Stomach smooth muscle (tissue), 2 donors: Measurements from ENCODE around the gene CNOT8.

ENCODE experiments used
- H3K27ac ChIP-seq: one replicate; pipeline ENCODE4 v1.7.0; 2013; ENCODE audit warnings: mild to moderate bottlenecking, low read length, inconsistent platforms
- H3K27me3 ChIP-seq, 2 donors: one replicate each; pipeline ENCODE4 v1.7.0; 2013; ENCODE audit warnings: low read length in 2 of 2; ENCODE audit not compliant: insufficient read depth in 2 of 2, control insufficient read depth in 1 of 2
- H3K36me3 ChIP-seq, 2 donors: one replicate each; pipeline ENCODE4 v1.7.0; 2013; ENCODE audit warnings: low read length in 2 of 2; ENCODE audit not compliant: control insufficient read depth in 2 of 2, insufficient read depth in 2 of 2
- H3K4me1 ChIP-seq: one replicate; pipeline ENCODE4 v1.7.0; 2013; ENCODE audit warnings: low read length; ENCODE audit not compliant: control insufficient read depth, insufficient read depth
- H3K4me3 ChIP-seq, 2 donors: one replicate each; pipeline ENCODE4 v1.7.0; 2013; ENCODE audit warnings: low read length in 2 of 2
- H3K9ac ChIP-seq, 2 donors: one replicate each; pipeline ENCODE4 v1.7.0; 2013; ENCODE audit warnings: low read length in 2 of 2, mild to moderate bottlenecking in 1 of 2
- H3K9me3 ChIP-seq, 2 donors: one replicate each; pipeline ENCODE4 v1.7.0; 2013; ENCODE audit warnings: low read length in 2 of 2; ENCODE audit not compliant: control insufficient read depth in 2 of 2
- donor health status: healthy.
- donor health status: Pancreatic carcinoma.

The CNOT8 gene

GRCh38 chr5:154858297-154858971 is at the start of gene CNOT8:
CNOT8 (plus strand) TSS chr5:154858627; CDS start chr5:154863279, 4,652 bp downstream.
- no peaks in the 10 kb centered on the region for H3K27me3 ChIP-seq
- peaks cover 3 to 5% of the 10 kb centered on the region in 2 donors for H3K36me3 ChIP-seq
- peak within 1 kb of the TSS; percentile 77 to 93 for H3K9ac ChIP-seq
- H3K4me1 ChIP-seq: peaks cover 24% of the 10 kb centered on the region
- H3K9me3 ChIP-seq: no peaks in the 10 kb centered on the region
- peak within 1 kb of the TSS; percentile 96 for H3K27ac ChIP-seq
- peak within 1 kb of the TSS; percentile 90 to 93 for H3K4me3 ChIP-seq

GRCh38 chr5:154811239-154811638 is 47.2 kb upstream of the CNOT8 start:
- H3K27ac ChIP-seq: no peak overlapping the region
- peaks cover 46 to 49% of the 10 kb centered on the region in 2 donors for H3K36me3 ChIP-seq
- H3K9ac ChIP-seq: peak overlapping the region in 1 of 2 donors; percentile 29
- no peaks in the 10 kb centered on the region for H3K4me1 ChIP-seq
- no peaks in the 10 kb centered on the region for H3K9me3 ChIP-seq
- no peaks in the 10 kb centered on the region for H3K27me3 ChIP-seq
- H3K4me3 ChIP-seq: no peak overlapping the region

GRCh38 chr5:154811653-154812465 is 46.6 kb upstream of the CNOT8 start:
- peaks cover 3% of the 10 kb centered on the region for H3K4me1 ChIP-seq
- peak overlapping the region in 1 of 2 donors; percentile 29 for H3K9ac ChIP-seq
- H3K27me3 ChIP-seq: no peaks in the 10 kb centered on the region
- no peak overlapping the region for H3K27ac ChIP-seq
- peaks cover 46 to 53% of the 10 kb centered on the region in 2 donors for H3K36me3 ChIP-seq
- H3K9me3 ChIP-seq: no peaks in the 10 kb centered on the region
- H3K4me3 ChIP-seq: no peak overlapping the region

- Histone ChIP-seq H3K9ac (no peak overlapping the region), H3K36me3 (peaks cover 43 to 54% of the 10 kb centered on the region in 2 donors), H3K9me3 (no peaks in the 10 kb centered on the region), H3K27me3 (no peaks in the 10 kb centered on the region), H3K4me3 (no peak overlapping the region), H3K4me1 (peaks cover 11% of the 10 kb centered on the region), H3K27ac (no peak overlapping the region)
Observed at GRCh38 chr5:154813158-154813557, 45.3 kb upstream of the CNOT8 start.

- Histone ChIP-seq H3K4me3 (no peak overlapping the region), H3K27me3 (no peaks in the 10 kb centered on the region), H3K9ac (no peak overlapping the region), H3K36me3 (peaks cover 42 to 51% of the 10 kb centered on the region in 2 donors), H3K9me3 (no peaks in the 10 kb centered on the region), H3K27ac (no peak overlapping the region), H3K4me1 (peaks cover 15% of the 10 kb centered on the region)
Observed at GRCh38 chr5:154813736-154814135, 44.7 kb upstream of the CNOT8 start.

GRCh38 chr5:154815025-154815424 is 43.4 kb upstream of the CNOT8 start:
- H3K27me3 ChIP-seq: no peaks in the 10 kb centered on the region
- peaks cover 20% of the 10 kb centered on the region for H3K4me1 ChIP-seq
- H3K9ac ChIP-seq: no peak overlapping the region
- H3K9me3 ChIP-seq: no peaks in the 10 kb centered on the region
- H3K36me3 ChIP-seq: peaks cover 48 to 59% of the 10 kb centered on the region in 2 donors
- H3K27ac ChIP-seq: no peak overlapping the region
- H3K4me3 ChIP-seq: no peak overlapping the region

GRCh38 chr5:154815684-154816247 is 42.7 kb upstream of the CNOT8 start:
- Histone ChIP-seq H3K9me3 (no peaks in the 10 kb centered on the region), H3K9ac (no peak overlapping the region), H3K27ac (no peak overlapping the region), H3K27me3 (no peaks in the 10 kb centered on the region), H3K36me3 (peaks cover 53 to 66% of the 10 kb centered on the region in 2 donors), H3K4me1 (peaks cover 20% of the 10 kb centered on the region), H3K4me3 (no peak overlapping the region)

GRCh38 chr5:154816891-154817492 is 41.4 kb upstream of the CNOT8 start:
- Histone ChIP-seq H3K36me3 (peaks cover 54 to 63% of the 10 kb centered on the region in 2 donors), H3K9ac (peak overlapping the region in 1 of 2 donors; percentile 21), H3K4me1 (peaks cover 20% of the 10 kb centered on the region), H3K4me3 (no peak overlapping the region), H3K27ac (no peak overlapping the region), H3K27me3 (no peaks in the 10 kb centered on the region), H3K9me3 (no peaks in the 10 kb centered on the region)

- peaks cover 20% of the 10 kb centered on the region for H3K4me1 ChIP-seq
- no peaks in the 10 kb centered on the region for H3K27me3 ChIP-seq
- H3K36me3 ChIP-seq: peaks cover 62 to 67% of the 10 kb centered on the region in 2 donors
- no peaks in the 10 kb centered on the region for H3K9me3 ChIP-seq
- H3K27ac ChIP-seq: peak overlapping the region; percentile 41
- H3K4me3 ChIP-seq: no peak overlapping the region
- no peak overlapping the region for H3K9ac ChIP-seq
Observed at GRCh38 chr5:154817815-154818214, 40.6 kb upstream of the CNOT8 start.

- Histone ChIP-seq H3K4me1 (peaks cover 20% of the 10 kb centered on the region), H3K4me3 (no peak overlapping the region), H3K9me3 (no peaks in the 10 kb centered on the region), H3K27me3 (no peaks in the 10 kb centered on the region), H3K36me3 (peaks cover 61 to 68% of the 10 kb centered on the region in 2 donors), H3K9ac (peak overlapping the region in 1 of 2 donors; percentile 9), H3K27ac (no peak overlapping the region)
Observed at GRCh38 chr5:154818471-154819116, 39.8 kb upstream of the CNOT8 start.
